Measurements from ENCODE around the gene CMSS1. TPM values are rescaled to one million over a fixed set of nuclear protein-coding genes. Genes with fewer than 3 reads are reported as not detected.
"Not testable (repeated sequence)": the region's sequence is repeated elsewhere in the genome, so short reads cannot be mapped to it uniquely, and the experiment has no call there.

CMSS1 gene
- total and polyA plus RNA-seq, 4 experiments from 2014 or later = 18.3 to 29.4 (median 21.9) TPM

DNA sequence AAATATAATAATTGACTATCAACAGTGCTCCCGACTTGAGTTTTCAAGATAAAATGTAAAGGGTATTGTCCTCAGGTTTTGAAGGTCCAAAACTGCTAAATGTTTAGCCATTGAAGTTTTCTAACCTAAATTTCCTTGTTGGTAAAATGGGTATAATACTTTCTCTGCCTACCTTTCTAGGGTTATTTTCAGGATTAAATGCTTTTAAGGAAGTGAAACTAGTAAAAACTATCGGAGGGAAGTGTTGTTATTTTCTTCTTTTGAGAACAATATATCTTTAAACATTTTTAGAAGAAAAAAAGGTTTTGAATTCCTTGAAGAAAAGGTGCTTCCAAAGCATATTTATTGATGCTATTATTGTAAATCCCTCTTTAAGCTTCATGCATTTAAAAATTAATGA is 229.3 kb downstream of the CMSS1 start:
- intact Hi-C loops (cut with micrococcal nuclease) = no loop called here
- CTCF ChIA-PET (ENCODE audit: partially characterized antibody) = interaction anchor here (0.7 kb wide), 1 partner anchor 21 kb away, joined by 3 read pairs; no protein-coding TSS in a partner anchor
- no peaks in the 10 kb centered on the region for H3K4me1 ChIP-seq (ENCODE audit: insufficient read depth, low read length)
- no peak overlapping the region for H3K27ac ChIP-seq (ENCODE audit: low read depth, low read length)
- Mint-ChIP-seq H3K9me3 (no peaks in the 10 kb centered on the region), H3K4me1 (peaks cover 0 to 6% (median under 1%) of the 10 kb centered on the region in 4 donors), H3K27ac (peak overlapping the region in 1 of 7 donors; percentile 32), H3K36me3 (no peaks in the 10 kb centered on the region), H3K4me3 (no peak overlapping the region), H3K27me3 (no peaks in the 10 kb centered on the region)
- DNase-seq = no peak
- no peaks in the 10 kb centered on the region for H3K9me3 ChIP-seq (ENCODE audit: control insufficient read depth in 1 of 2, low read length in 2 of 2)
- POLR2A ChIA-PET (ENCODE audit: partially characterized antibody) = no interaction called here
- no peaks in the 10 kb centered on the region for H3K27me3 ChIP-seq (ENCODE audit: insufficient read depth, low read length)
- H3K36me3 ChIP-seq (ENCODE audit: insufficient read depth, low read length) = no peaks in the 10 kb centered on the region
- H3K4me3 ChIP-seq (ENCODE audit: low read length in 2 of 2) = no peak overlapping the region

DNA sequence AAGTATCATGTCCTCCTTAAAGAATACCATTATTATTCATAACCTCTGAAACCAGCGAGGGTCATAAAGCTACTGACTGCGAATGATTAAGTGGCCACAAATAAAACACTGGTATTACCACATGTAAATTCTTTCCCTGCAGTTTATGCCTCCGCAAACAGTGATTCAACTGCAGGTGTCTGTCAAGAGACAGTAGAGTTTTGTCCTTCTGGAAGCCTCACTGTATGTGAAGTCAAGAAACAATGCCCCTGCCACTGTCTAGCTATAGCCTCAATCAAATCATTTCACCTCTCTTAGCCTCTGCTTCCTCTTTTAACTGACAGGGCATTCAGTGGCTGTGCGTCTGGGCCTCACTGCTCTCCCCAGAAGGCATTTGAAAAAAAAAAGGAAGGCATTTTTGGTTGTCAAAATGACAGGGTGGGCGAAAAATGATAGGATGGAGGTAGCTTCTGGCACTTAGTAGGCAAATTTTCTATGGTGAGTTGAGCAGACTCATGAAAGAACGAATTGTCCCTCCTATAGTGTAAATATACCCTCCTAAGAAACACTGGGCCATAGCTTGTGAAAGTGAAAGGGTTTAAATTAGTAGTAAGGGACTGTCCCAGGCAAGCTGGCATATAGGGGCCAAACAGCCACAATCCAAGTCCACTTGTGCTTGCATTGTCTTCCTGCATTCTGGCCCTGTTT is 229.9 kb downstream of the CMSS1 start:
- H3K27ac Mint-ChIP-seq = peak overlapping the region in 5 of 7 donors; percentile 5 to 57 (median 43)
- Histone ChIP-seq H3K9me3 (ENCODE audit: control insufficient read depth in 1 of 2, low read length in 2 of 2) (no peaks in the 10 kb centered on the region), H3K27ac (ENCODE audit: low read depth, low read length) (no peak overlapping the region), H3K36me3 (ENCODE audit: insufficient read depth, low read length) (no peaks in the 10 kb centered on the region), H3K27me3 (ENCODE audit: insufficient read depth, low read length) (no peaks in the 10 kb centered on the region), H3K4me3 (ENCODE audit: low read length in 2 of 2) (no peak overlapping the region), H3K4me1 (ENCODE audit: insufficient read depth, low read length) (no peaks in the 10 kb centered on the region)
- CTCF ChIA-PET (ENCODE audit: partially characterized antibody) = interaction anchor here (0.7 kb wide), 2 partner anchors 8 to 21 kb away, joined by 3 read pairs; no protein-coding TSS in a partner anchor
- POLR2A ChIA-PET (ENCODE audit: partially characterized antibody) = interaction anchor here (0.7 kb wide), 1 partner anchor 11 kb away, joined by 3 read pairs; no protein-coding TSS in a partner anchor
- H3K9me3 Mint-ChIP-seq = no peaks in the 10 kb centered on the region
- H3K4me1 Mint-ChIP-seq = peaks cover 0 to 6% (median under 1%) of the 10 kb centered on the region in 4 donors
- no peak for DNase-seq
- H3K36me3 Mint-ChIP-seq = no peaks in the 10 kb centered on the region
- intact Hi-C loops (cut with micrococcal nuclease) = no loop called here
- H3K4me3 Mint-ChIP-seq = peak overlapping the region in 1 of 8 donors; percentile 16
- no peaks in the 10 kb centered on the region for H3K27me3 Mint-ChIP-seq

DNA sequence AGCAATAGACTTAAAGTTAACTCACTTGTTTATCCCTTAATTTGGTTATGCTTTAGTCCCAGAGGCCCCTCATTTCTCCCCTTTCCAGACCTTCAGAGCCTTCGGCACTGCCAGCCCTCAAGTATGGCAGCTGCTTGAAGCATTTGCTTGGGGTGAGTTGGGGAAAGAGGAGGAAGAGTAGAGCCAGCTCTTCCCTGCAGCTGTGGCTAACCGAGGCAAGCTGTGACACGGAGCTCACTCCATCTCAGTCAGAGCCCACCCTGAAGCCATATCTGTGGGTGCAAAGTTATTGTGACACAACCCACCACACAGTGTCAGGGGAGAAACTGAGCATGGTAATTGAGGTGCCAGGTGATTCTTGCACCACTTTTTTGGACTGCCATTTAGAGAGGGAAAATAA is 230.6 kb downstream of the CMSS1 start:
- H3K4me3 Mint-ChIP-seq = no peak overlapping the region
- Histone ChIP-seq H3K9me3 (ENCODE audit: control insufficient read depth in 1 of 2, low read length in 2 of 2) (no peaks in the 10 kb centered on the region), H3K4me1 (ENCODE audit: insufficient read depth, low read length) (no peaks in the 10 kb centered on the region), H3K36me3 (ENCODE audit: insufficient read depth, low read length) (no peaks in the 10 kb centered on the region), H3K4me3 (ENCODE audit: low read length in 2 of 2) (no peak overlapping the region), H3K27me3 (ENCODE audit: insufficient read depth, low read length) (no peaks in the 10 kb centered on the region), H3K27ac (ENCODE audit: low read depth, low read length) (no peak overlapping the region)
- ChIA-PET CTCF (ENCODE audit: partially characterized antibody) (interaction anchor here (0.7 kb wide), 1 partner anchor 8 kb away, joined by 3 read pairs; no protein-coding TSS in a partner anchor), POLR2A (ENCODE audit: partially characterized antibody) (interaction anchor here (0.7 kb wide), 1 partner anchor 10 kb away, joined by 3 read pairs; no protein-coding TSS in a partner anchor)
- no peaks in the 10 kb centered on the region for H3K27me3 Mint-ChIP-seq
- intact Hi-C loops (cut with micrococcal nuclease) = no loop called here
- H3K36me3 Mint-ChIP-seq = no peaks in the 10 kb centered on the region
- no peaks in the 10 kb centered on the region for H3K9me3 Mint-ChIP-seq
- H3K27ac Mint-ChIP-seq = no peak overlapping the region
- H3K4me1 Mint-ChIP-seq = peaks cover 0 to 6% (median under 1%) of the 10 kb centered on the region in 4 donors
- DNase-seq = no peak

DNA sequence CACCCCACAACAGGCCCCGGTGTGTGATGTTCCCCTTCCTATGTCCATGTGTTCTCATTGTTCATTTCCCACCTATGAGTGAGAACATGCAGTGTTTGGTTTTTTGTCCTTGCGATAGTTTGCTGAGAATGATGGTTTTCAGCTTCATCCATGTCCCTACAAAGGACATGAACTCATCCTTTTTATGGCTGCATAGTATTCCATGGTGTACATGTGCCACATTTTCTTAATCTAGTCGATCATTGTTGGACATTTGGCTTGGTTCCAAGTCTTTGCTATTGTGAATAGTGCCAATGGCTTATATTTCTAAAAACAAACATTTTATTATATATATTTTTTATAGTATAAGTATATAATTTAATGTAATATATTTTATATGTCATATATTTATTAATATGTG is 233.9 kb downstream of the CMSS1 start:
- H3K36me3 ChIP-seq (ENCODE audit: insufficient read depth, low read length); DNase-seq; CTCF ChIA-PET (ENCODE audit: partially characterized antibody); intact Hi-C loops (cut with micrococcal nuclease); H3K4me3 Mint-ChIP-seq; H3K36me3 Mint-ChIP-seq; H3K9me3 Mint-ChIP-seq; H3K27me3 Mint-ChIP-seq; H3K27ac ChIP-seq (ENCODE audit: low read depth, low read length); H3K4me1 ChIP-seq (ENCODE audit: insufficient read depth, low read length); H3K27ac Mint-ChIP-seq; H3K27me3 ChIP-seq (ENCODE audit: insufficient read depth, low read length); H3K9me3 ChIP-seq (ENCODE audit: control insufficient read depth in 1 of 2, low read length in 2 of 2); H3K4me3 ChIP-seq (ENCODE audit: low read length in 2 of 2); POLR2A ChIA-PET (ENCODE audit: partially characterized antibody); H3K4me1 Mint-ChIP-seq: not testable (repeated sequence)

DNA sequence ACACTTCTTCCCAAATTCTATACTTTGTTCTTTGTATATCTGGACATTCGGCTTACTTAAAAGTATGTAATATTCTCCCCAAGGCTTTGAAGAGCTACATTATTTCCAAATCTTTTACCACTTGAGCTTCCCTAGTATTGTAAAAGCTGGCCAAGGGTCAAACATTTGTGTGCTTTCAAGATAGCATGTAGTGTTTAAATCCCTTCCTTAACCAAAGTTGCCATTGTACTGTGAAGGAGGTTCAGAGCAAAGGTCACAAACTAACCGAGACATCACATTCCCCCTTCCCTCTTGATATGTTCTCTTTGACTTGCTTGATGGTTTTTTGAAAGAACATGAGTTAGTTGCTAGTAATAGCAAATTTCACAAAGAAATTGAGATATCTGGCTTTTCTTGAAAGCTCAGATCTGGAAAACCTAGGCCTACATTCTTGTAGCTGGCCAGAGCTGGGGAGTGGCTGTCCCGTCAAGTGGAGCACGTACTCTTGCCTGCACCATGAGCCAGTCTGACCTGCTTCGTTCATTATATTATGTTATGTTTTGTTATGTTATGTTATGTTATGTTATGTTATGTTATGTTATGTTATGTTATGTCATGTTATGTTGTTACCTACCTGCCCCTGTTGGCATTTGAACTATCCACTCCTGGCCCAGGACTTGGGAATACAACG is 236.4 kb downstream of the CMSS1 start:
- no peak for DNase-seq
- no peaks in the 10 kb centered on the region for H3K9me3 ChIP-seq (ENCODE audit: control insufficient read depth in 1 of 2, low read length in 2 of 2)
- H3K9me3 Mint-ChIP-seq = no peaks in the 10 kb centered on the region
- no peaks in the 10 kb centered on the region for H3K27me3 ChIP-seq (ENCODE audit: insufficient read depth, low read length)
- CTCF ChIA-PET (ENCODE audit: partially characterized antibody) = no interaction called here
- H3K36me3 Mint-ChIP-seq = peaks cover 0 to 8% of the 10 kb centered on the region in 2 donors
- no peaks in the 10 kb centered on the region for H3K4me1 ChIP-seq (ENCODE audit: insufficient read depth, low read length)
- H3K27ac ChIP-seq (ENCODE audit: low read depth, low read length) = no peak overlapping the region
- H3K4me3 ChIP-seq (ENCODE audit: low read length in 2 of 2) = no peak overlapping the region
- no peak overlapping the region for H3K27ac Mint-ChIP-seq
- POLR2A ChIA-PET (ENCODE audit: partially characterized antibody) = no interaction called here
- H3K36me3 ChIP-seq (ENCODE audit: insufficient read depth, low read length) = no peaks in the 10 kb centered on the region
- H3K4me3 Mint-ChIP-seq = no peak overlapping the region
- H3K4me1 Mint-ChIP-seq = peaks cover 0 to 1% (median 0%) of the 10 kb centered on the region in 4 donors
- intact Hi-C loops (cut with micrococcal nuclease) = no loop called here
- H3K27me3 Mint-ChIP-seq = no peaks in the 10 kb centered on the region

DNA sequence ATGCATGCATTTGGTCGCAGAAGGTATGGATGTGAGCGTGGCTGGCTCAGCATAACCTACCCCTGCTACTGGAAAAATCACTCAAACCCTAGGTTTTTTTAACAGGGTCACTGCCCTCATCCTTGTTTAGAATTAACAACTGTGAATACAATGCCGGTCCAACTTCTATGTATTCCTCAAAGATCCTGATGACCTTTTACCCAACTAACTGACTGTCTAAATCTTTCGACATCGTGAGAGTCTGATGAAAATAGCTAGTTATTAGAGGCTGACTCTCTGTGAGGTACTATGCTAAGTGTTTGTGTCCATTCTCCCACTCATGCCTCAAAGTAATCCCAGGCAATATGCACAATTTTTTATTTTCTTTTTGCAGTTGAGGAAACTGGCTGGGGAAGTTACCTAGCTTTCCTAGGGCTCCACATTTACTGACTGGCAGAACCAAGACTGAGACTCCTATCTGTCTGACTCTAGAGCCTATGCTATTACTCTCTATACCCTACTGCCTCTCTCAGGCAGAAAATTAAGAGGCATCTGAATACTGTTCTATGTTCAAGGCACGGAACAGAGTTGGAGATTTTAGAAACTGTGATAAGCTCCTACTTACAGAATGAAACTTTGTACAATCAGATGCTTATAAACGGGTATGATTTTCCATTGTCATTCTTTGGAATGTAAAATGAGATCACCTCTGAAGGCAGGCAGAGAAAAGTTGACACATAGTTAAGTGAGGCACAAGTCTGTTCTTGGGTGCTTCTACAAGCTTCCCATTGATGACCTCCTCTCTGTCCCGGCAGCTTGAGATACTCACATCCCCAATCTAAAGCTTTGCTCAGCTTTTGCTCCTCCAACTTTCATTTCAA is 240.3 kb downstream of the CMSS1 start:
- POLR2A ChIA-PET (ENCODE audit: partially characterized antibody) = no interaction called here
- H3K9me3 Mint-ChIP-seq = no peaks in the 10 kb centered on the region
- peaks cover 4 to 9% (median 7%) of the 10 kb centered on the region in 4 donors for H3K4me1 Mint-ChIP-seq
- Histone ChIP-seq H3K36me3 (ENCODE audit: insufficient read depth, low read length) (no peaks in the 10 kb centered on the region), H3K4me1 (ENCODE audit: insufficient read depth, low read length) (peaks cover 6% of the 10 kb centered on the region), H3K9me3 (ENCODE audit: control insufficient read depth in 1 of 2, low read length in 2 of 2) (no peaks in the 10 kb centered on the region), H3K4me3 (ENCODE audit: low read length in 2 of 2) (no peak overlapping the region), H3K27ac (ENCODE audit: low read depth, low read length) (no peak overlapping the region), H3K27me3 (ENCODE audit: insufficient read depth, low read length) (no peaks in the 10 kb centered on the region)
- H3K4me3 Mint-ChIP-seq = no peak overlapping the region
- intact Hi-C loops (cut with micrococcal nuclease) = no loop called here
- H3K27me3 Mint-ChIP-seq = no peaks in the 10 kb centered on the region
- CTCF ChIA-PET (ENCODE audit: partially characterized antibody) = interaction anchor here (1.1 to 1.6 kb wide), 3 partner anchors 8 to 196 kb away, joined by 3 read pairs; no protein-coding TSS in a partner anchor
- peak overlapping the region in 1 of 7 donors; percentile 11 for H3K27ac Mint-ChIP-seq
- no peak for DNase-seq
- H3K36me3 Mint-ChIP-seq = peaks cover 0 to 8% of the 10 kb centered on the region in 2 donors

DNA sequence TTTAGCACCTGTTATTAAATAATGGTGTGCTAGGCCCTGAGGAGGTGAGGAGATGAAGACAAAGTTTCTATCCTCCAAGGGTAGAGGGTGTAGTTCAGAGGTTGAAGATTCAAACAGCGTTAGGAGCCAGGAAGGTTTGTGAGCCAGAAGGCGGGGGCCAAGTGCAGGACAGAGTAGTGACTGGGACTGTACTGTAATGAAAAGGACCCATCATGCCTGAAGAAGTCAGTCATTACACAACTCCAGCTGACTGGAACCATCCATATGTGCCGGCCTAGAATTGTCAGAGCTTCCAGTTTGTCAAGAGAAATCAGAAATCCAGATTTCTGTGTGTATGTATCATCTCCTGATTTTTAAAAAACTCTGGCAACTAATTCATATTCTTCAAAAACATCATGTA is 241.8 kb downstream of the CMSS1 start:
- Histone ChIP-seq H3K4me1 (ENCODE audit: insufficient read depth, low read length) (peaks cover 6% of the 10 kb centered on the region), H3K27ac (ENCODE audit: low read depth, low read length) (no peak overlapping the region), H3K9me3 (ENCODE audit: control insufficient read depth in 1 of 2, low read length in 2 of 2) (no peaks in the 10 kb centered on the region), H3K27me3 (ENCODE audit: insufficient read depth, low read length) (no peaks in the 10 kb centered on the region), H3K4me3 (ENCODE audit: low read length in 2 of 2) (no peak overlapping the region), H3K36me3 (ENCODE audit: insufficient read depth, low read length) (no peaks in the 10 kb centered on the region)
- POLR2A ChIA-PET (ENCODE audit: partially characterized antibody) = no interaction called here
- H3K4me3 Mint-ChIP-seq = no peak overlapping the region
- DNase-seq = no peak
- H3K9me3 Mint-ChIP-seq = no peaks in the 10 kb centered on the region
- intact Hi-C loops (cut with micrococcal nuclease) = no loop called here
- peaks cover 4 to 9% (median 7%) of the 10 kb centered on the region in 4 donors for H3K4me1 Mint-ChIP-seq
- H3K27ac Mint-ChIP-seq = no peak overlapping the region
- no peaks in the 10 kb centered on the region for H3K27me3 Mint-ChIP-seq
- CTCF ChIA-PET (ENCODE audit: partially characterized antibody) = interaction anchor here (0.5 to 2.4 kb wide), 3 partner anchors 9 to 227 kb away, joined by 3 to 8 read pairs (median 3); no protein-coding TSS in a partner anchor
- H3K36me3 Mint-ChIP-seq = peaks cover 0 to 6% of the 10 kb centered on the region in 2 donors

Data from CD4-positive, alpha-beta memory T cell (primary cell).